ENCODE data around the gene ATRAID.

GRCh38 chr2:27177441-27178351, 34.1 kb upstream of the ATRAID start:
- TF ChIP-seq CTCF (IDR thresholded peaks at IDR 0.05; ENCODE audit: low read depth, low read length, poor library complexity, severe bottlenecking) (no peak), EZH2phosphoT487 (IDR thresholded peaks at IDR 0.05; ENCODE audit: borderline replicate concordance, low read length) (no peak)

Measured in DOHH2 (cell line).